Regular cardiac myocyte (primary cell): ENCODE results near the gene SLC35A1. TPM values are rescaled to one million over a fixed set of nuclear protein-coding genes. Genes with fewer than 3 reads are reported as not detected.

ENCODE experiments used
- total RNA-seq: library from RNA; depleted of rRNA; stranded (reverse); fragments of >200 nt; gene quantifications from 2 replicates; pipeline ENCODE4 v1.2.3, GENCODE V29; 2014

Gene SLC35A1, protein sequence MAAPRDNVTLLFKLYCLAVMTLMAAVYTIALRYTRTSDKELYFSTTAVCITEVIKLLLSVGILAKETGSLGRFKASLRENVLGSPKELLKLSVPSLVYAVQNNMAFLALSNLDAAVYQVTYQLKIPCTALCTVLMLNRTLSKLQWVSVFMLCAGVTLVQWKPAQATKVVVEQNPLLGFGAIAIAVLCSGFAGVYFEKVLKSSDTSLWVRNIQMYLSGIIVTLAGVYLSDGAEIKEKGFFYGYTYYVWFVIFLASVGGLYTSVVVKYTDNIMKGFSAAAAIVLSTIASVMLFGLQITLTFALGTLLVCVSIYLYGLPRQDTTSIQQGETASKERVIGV
- 17.4 and 24.8 TPM in 2 replicates for total RNA-seq

DNA sequence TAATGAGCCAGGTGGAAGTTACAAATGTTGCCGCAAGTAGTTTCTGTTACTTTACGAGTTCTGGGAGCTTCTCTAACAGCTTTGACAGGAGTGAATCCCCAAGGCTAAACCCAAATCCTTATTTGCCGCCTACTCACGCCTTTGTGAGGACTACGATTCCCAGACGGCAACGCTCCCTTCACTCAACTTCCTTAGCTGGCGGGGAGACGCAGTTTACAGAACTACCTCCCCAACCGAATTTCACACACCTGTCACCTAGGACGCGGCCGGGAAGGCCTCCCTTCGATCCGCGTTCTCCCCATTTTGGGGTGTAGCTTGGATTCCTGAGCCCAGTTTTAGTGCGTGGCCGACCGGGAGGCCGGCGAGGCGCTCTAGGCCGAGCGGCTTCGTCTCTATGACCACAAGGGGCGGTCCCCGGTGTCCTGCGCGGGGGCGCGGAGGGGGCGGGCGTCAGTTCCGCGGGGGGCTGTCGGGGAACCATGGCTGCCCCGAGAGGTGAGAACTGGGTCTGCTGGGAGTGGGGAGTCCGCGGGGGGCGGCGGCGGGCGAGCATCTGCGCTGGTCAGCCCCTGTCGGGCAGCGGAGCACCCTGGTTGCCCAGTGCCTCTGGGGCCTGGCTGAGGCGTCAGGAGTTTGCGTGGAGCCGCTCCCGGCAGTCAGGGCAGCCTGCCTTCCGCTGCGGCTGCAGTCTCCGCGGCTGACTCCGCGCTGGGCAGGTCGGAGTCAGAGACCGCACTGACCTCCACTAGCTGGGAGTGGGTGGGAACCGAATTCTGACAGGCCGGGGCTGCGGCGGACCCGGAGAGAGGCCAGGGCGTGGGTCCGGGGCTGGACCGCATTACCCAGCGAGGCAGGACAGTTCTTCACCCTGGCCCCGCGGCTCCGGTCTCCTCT, at the start of gene SLC35A1:
SLC35A1 (plus strand) TSS at position 450 of the 894 bp plus-strand sequence; CDS start at position 480, 30 bp downstream.

Other genes with a start within 250 kb of the SLC35A1 start
- 3.3 and 5.4 TPM in 2 replicates for gene SMIM8, start 150.4 kb upstream of the SLC35A1 start, total RNA-seq
- gene GJB7, start 143.7 kb upstream of the SLC35A1 start, total RNA-seq: not detected in 2 replicates
- gene C6orf163, start 128.2 kb upstream of the SLC35A1 start, total RNA-seq: 0.77 and 2.0 TPM in 2 replicates
- gene CFAP206, start 65.0 kb upstream of the SLC35A1 start, total RNA-seq: 0.38 and 1.4 TPM in 2 replicates
- gene RARS2, start 117.0 kb downstream of the SLC35A1 start, total RNA-seq: 38.9 and 53.8 TPM in 2 replicates
- gene ORC3, start 117.2 kb downstream of the SLC35A1 start, total RNA-seq: 27.4 and 29.0 TPM in 2 replicates
- 14.7 and 18.4 TPM in 2 replicates for gene AKIRIN2, start 229.3 kb downstream of the SLC35A1 start, total RNA-seq